Activated naive CD4-positive, alpha-beta T cell treated with anti-CD3 and anti-CD28 coated beads for 36 hours (primary cell): Measurements from ENCODE around the gene MFGE8. TPM values are rescaled to one million over a fixed set of nuclear protein-coding genes. Genes with fewer than 3 reads are reported as not detected.
"Not testable (repeated sequence)": the region's sequence is repeated elsewhere in the genome, so short reads cannot be mapped to it uniquely, and the experiment has no call there.

Source experiments
- CTCF ChIA-PET: fragments of 350-600 bp; sonication (Branson Sonifier 250); formaldehyde crosslinking; loops from one replicate; lab custom pipeline; 2021; ENCODE audit warnings: antibody characterized with exemption; lab: Charles Lee
- DNase-seq: peaks from one replicate; pipeline ENCODE4 v3.0.0-alpha.2; 2020
- H3K27ac Mint-ChIP-seq: one replicate; pipeline ENCODE4 v1.8.0; 2021; ENCODE audit warnings: mild to moderate bottlenecking, mixed read lengths
- H3K27me3 Mint-ChIP-seq: one replicate; pipeline ENCODE4 v1.8.0; 2021; ENCODE audit warnings: low read depth, mixed read lengths
- H3K36me3 Mint-ChIP-seq: one replicate; pipeline ENCODE4 v1.8.0; 2021; ENCODE audit warnings: low read depth, mixed read lengths
- H3K4me1 Mint-ChIP-seq: one replicate; pipeline ENCODE4 v1.8.0; 2021; ENCODE audit warnings: low read depth, mixed read lengths
- H3K4me3 Mint-ChIP-seq: one replicate; pipeline ENCODE4 v1.8.0; 2021; ENCODE audit warnings: mild to moderate bottlenecking, moderate library complexity, mixed read lengths
- H3K9me3 Mint-ChIP-seq: one replicate; pipeline ENCODE4 v1.8.0; 2021; ENCODE audit warnings: mixed read lengths
- intact Hi-C: fragments of 100-400 bp; cut with micrococcal nuclease; formaldehyde crosslinking; loops from one replicate; pipeline ENCODE4 v1.15.1; 2023
- total RNA-seq, 2 experiments: library from RNA; stranded (reverse); gene quantifications; one replicate each; pipeline ENCODE4 v1.2.3, GENCODE V29; 2021

The MFGE8 gene
- total RNA-seq, 2 experiments from 2014 or later: 28.2 to 31.6 TPM

DNA sequence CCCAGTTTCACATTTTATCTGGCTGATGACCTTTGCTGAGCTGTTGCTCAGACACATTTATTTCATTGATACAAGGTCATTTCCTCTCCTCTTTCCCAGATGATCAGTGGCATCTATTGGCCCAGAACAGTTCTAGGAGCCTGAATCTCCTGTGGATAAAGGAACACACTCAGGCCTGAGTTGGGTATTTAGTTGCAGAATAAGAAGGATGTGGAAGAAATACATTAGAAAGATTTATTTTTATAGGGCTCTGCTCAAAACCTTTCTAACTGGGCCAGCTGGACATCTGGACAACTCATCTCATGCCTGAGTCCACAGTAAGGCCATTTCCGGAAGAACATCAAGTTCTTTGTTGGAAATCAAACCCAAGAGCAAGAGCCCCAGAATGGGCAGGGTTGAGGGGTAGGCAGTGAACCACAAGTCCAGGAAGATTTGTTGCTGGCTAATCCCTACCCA is 19.7 kb upstream of the MFGE8 start:
- Mint-ChIP-seq H3K4me3 (no peak overlapping the region), H3K4me1 (no peaks in the 10 kb centered on the region), H3K9me3 (no peaks in the 10 kb centered on the region), H3K27me3 (no peaks in the 10 kb centered on the region), H3K36me3 (no peaks in the 10 kb centered on the region), H3K27ac (no peak overlapping the region)
- CTCF ChIA-PET: no interaction called here
- intact Hi-C loops: no loop called here
- DNase-seq: no peak

- no peaks in the 10 kb centered on the region for H3K27me3 Mint-ChIP-seq
- H3K9me3 Mint-ChIP-seq: no peaks in the 10 kb centered on the region
- DNase-seq: no peak
- no peak overlapping the region for H3K4me3 Mint-ChIP-seq
- CTCF ChIA-PET: no interaction called here
- no peaks in the 10 kb centered on the region for H3K4me1 Mint-ChIP-seq
- H3K27ac Mint-ChIP-seq: no peak overlapping the region
- H3K36me3 Mint-ChIP-seq: no peaks in the 10 kb centered on the region
- intact Hi-C loops: no loop called here
These were observed 19.2 kb upstream of the MFGE8 start for GRCh38 chr15:88932271-88932874.

- H3K4me3 Mint-ChIP-seq: no peak overlapping the region
- H3K27me3 Mint-ChIP-seq: no peaks in the 10 kb centered on the region
- H3K36me3 Mint-ChIP-seq: no peaks in the 10 kb centered on the region
- intact Hi-C loops: no loop called here
- H3K9me3 Mint-ChIP-seq: no peaks in the 10 kb centered on the region
- H3K4me1 Mint-ChIP-seq: no peaks in the 10 kb centered on the region
- no peak for DNase-seq
- CTCF ChIA-PET: no interaction called here
- H3K27ac Mint-ChIP-seq: no peak overlapping the region
These were observed 17.4 kb upstream of the MFGE8 start for GRCh38 chr15:88930579-88930978.

GRCh38 chr15:88929358-88930098 is 16.3 kb upstream of the MFGE8 start:
- H3K36me3 Mint-ChIP-seq, H3K27me3 Mint-ChIP-seq, H3K4me3 Mint-ChIP-seq, DNase-seq, H3K9me3 Mint-ChIP-seq, H3K4me1 Mint-ChIP-seq, intact Hi-C loops, H3K27ac Mint-ChIP-seq: not testable (repeated sequence)
- CTCF ChIA-PET: interaction anchor here (0.7 kb wide), 1 partner anchor 133 kb away, joined by 3 read pairs; no protein-coding TSS in a partner anchor

GRCh38 chr15:88928192-88928591 is 15.0 kb upstream of the MFGE8 start:
- intact Hi-C loops, DNase-seq, H3K4me3 Mint-ChIP-seq, H3K9me3 Mint-ChIP-seq, H3K36me3 Mint-ChIP-seq, H3K27me3 Mint-ChIP-seq, CTCF ChIA-PET, H3K4me1 Mint-ChIP-seq, H3K27ac Mint-ChIP-seq: not testable (repeated sequence)

DNA sequence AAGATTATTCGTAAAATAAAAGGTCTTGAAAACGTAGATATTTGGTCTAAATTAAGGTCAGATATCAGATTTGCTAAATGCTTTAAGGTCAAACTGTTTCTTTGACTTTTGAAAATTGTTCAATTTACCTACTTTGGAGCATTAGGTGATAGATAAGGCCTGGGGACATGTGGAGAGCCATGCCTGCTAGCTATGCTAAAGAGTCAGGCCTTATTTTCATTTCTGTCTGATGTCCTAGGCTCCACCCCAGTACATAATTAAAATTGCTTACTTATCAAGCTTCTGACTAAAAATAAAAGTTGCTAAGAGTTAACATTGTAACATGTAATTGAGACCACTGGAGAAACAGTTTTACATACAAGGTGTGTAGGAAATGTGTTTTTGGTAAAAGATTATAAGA is 12.5 kb upstream of the MFGE8 start:
- CTCF ChIA-PET: interaction anchor here (0.6 to 1.6 kb wide), 2 partner anchors 21 to 370 kb away, joined by 3 read pairs; no protein-coding TSS in a partner anchor
- H3K27ac Mint-ChIP-seq, H3K4me1 Mint-ChIP-seq, H3K9me3 Mint-ChIP-seq, H3K36me3 Mint-ChIP-seq, H3K4me3 Mint-ChIP-seq, DNase-seq, intact Hi-C loops, H3K27me3 Mint-ChIP-seq: not testable (repeated sequence)

DNA sequence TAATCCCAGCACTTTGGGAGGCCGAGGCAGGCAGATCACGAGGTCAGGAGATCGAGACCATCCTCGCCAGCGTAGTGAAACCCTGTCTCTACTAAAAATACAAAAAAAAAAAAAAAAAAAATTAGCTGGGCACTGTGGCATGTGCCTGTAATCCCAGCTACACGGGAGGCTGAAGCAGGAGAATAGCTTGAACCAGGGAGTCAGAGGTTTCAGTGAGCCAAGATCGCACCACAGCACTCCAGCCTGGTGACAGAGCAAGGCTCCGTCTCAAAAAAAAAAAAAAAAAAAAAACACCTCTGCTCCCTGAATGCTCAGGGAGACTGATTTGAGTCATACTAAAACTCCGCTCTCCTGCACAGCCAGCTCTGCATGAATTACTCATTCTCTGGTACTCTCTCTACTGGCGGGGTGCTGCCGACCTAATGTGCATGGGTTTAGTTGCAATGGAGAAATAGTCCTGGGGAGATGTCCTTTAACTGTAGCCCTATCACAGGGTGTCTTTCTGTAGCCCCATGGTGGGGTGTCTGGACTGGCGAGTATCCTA is 7.8 kb upstream of the MFGE8 start:
- CTCF ChIA-PET: interaction anchor here (0.9 kb wide), 1 partner anchor 18 kb away, joined by 3 read pairs; no protein-coding TSS in a partner anchor
- H3K36me3 Mint-ChIP-seq, H3K27ac Mint-ChIP-seq, H3K9me3 Mint-ChIP-seq, H3K27me3 Mint-ChIP-seq, H3K4me3 Mint-ChIP-seq, intact Hi-C loops: not testable (repeated sequence)
- peak; percentile 61 for DNase-seq
- H3K4me1 Mint-ChIP-seq: peaks cover 16% of the 10 kb centered on the region

GRCh38 chr15:88920186-88920891 is 7.2 kb upstream of the MFGE8 start:
- Mint-ChIP-seq H3K9me3 (no peaks in the 10 kb centered on the region), H3K36me3 (no peaks in the 10 kb centered on the region), H3K27ac (no peak overlapping the region), H3K4me1 (peaks cover 16% of the 10 kb centered on the region), H3K4me3 (no peak overlapping the region), H3K27me3 (no peaks in the 10 kb centered on the region)
- CTCF ChIA-PET: interaction anchor here (0.8 to 1.7 kb wide), 3 partner anchors 15 to 137 kb away, joined by 3 to 7 read pairs (median 3); no protein-coding TSS in a partner anchor
- intact Hi-C loops: no loop called here
- DNase-seq: no peak

DNA sequence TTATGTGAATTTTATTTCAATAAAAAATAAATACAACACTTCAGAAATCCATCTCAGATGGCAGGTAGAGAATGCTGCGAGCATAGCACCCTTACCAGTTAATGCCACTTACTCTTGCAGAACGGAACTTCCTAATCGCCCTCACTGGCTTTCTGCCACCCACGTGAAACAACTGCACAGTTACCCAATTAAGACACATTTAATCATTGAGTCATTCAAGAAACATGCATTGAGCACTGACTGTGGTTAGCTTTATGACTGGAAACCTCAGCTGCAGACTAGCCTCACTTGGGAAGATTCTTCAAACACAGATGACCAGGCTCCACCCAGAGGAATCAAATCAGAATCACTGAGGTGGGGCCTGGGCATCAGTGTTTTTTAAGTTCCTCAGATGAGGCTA is 5.6 kb upstream of the MFGE8 start:
- Mint-ChIP-seq H3K27me3 (no peaks in the 10 kb centered on the region), H3K9me3 (no peaks in the 10 kb centered on the region), H3K4me1 (peaks cover 18% of the 10 kb centered on the region), H3K27ac (no peak overlapping the region), H3K4me3 (no peak overlapping the region), H3K36me3 (no peaks in the 10 kb centered on the region)
- intact Hi-C loops: no loop called here
- CTCF ChIA-PET: interaction anchor here (0.6 to 2.3 kb wide), 4 partner anchors 14 to 18 kb away, joined by 4 to 7 read pairs (median 6); no protein-coding TSS in a partner anchor
- peak; percentile 59 for DNase-seq

DNA sequence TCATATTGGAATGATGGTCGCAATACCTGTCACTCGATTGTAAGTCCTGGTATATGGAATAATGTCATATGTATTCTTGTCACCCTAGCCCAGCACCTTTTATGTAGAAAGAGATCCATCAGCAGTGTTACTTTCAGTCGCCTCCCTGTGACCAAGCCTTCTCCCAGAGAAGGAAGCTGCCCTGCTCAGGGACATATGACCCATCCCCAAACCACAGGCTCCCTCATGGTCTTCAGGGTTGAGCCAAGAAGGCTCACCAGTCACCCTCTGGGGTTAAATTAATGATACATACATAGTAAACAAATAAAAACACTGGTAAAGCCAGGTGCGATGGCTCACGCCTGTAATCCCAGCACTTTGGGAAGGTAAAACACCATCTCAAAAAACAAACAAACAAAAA is 4.6 kb upstream of the MFGE8 start:
- no peaks in the 10 kb centered on the region for H3K9me3 Mint-ChIP-seq
- intact Hi-C loops: no loop called here
- no peak overlapping the region for H3K4me3 Mint-ChIP-seq
- H3K4me1 Mint-ChIP-seq: peaks cover 22% of the 10 kb centered on the region
- H3K36me3 Mint-ChIP-seq: no peaks in the 10 kb centered on the region
- CTCF ChIA-PET: interaction anchor here (0.6 to 2.3 kb wide), 5 partner anchors 13 to 427 kb away, joined by 3 to 7 read pairs (median 3); no protein-coding TSS in a partner anchor
- no peaks in the 10 kb centered on the region for H3K27me3 Mint-ChIP-seq
- no peak for DNase-seq
- no peak overlapping the region for H3K27ac Mint-ChIP-seq

DNA sequence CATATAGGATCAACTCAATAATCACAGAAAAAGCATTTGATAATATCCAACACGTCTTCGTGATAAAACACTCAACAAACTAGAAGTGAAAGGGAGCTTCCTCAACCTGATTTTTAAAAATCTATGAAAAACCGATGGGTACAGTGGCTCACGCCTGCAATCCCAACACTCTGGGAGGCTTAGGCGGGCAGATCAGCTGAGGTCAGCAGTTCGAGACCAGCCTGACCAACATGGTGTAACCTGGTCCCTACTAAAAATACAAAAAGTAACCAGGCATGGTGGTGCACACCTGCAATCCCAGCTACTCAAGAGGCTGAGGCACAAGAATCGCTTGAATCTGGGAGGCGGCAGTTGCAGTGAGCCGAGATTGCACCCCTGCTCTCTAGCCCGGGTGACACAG is 2.2 kb upstream of the MFGE8 start:
- intact Hi-C loops: no loop called here
- no peak overlapping the region for H3K27ac Mint-ChIP-seq
- H3K27me3 Mint-ChIP-seq: no peaks in the 10 kb centered on the region
- no peaks in the 10 kb centered on the region for H3K9me3 Mint-ChIP-seq
- no peak for DNase-seq
- CTCF ChIA-PET: interaction anchor here (4.1 kb wide), 1 partner anchor 10 kb away, joined by 25 read pairs; no protein-coding TSS in a partner anchor
- H3K4me3 Mint-ChIP-seq: no peak overlapping the region
- peaks cover 24% of the 10 kb centered on the region for H3K4me1 Mint-ChIP-seq
- no peaks in the 10 kb centered on the region for H3K36me3 Mint-ChIP-seq

DNA sequence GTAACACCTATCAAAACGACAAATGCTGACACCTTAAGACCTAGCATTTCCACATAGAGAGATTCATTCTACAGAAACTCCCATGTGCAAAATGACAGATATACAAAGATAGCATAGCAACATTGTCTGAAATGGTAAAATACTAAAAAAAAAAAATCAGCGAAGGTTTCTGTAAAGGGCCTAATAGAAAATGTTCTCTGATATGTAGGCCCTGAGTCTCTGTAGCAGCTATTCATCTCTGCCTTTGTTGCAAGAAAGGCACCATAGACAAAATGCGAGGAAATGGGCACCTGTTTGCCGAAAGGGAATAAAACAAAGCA is 631 bp upstream of the MFGE8 start:
- Mint-ChIP-seq H3K4me1 (peaks cover 20% of the 10 kb centered on the region), H3K4me3 (peak overlapping the region; percentile 91), H3K9me3 (no peaks in the 10 kb centered on the region), H3K36me3 (no peaks in the 10 kb centered on the region), H3K27ac (peak overlapping the region; percentile 79), H3K27me3 (no peaks in the 10 kb centered on the region)
- CTCF ChIA-PET: interaction anchor here (4.1 kb wide), 1 partner anchor 9 kb away, joined by 25 read pairs; no protein-coding TSS in a partner anchor
- intact Hi-C loops: loop anchor here (1.0 to 2.0 kb wide), 3 partner anchors 10 to 103 kb away; partner anchors contain the start of gene HAPLN3
- DNase-seq: no peak
